HG03280 (cell line): ENCODE measurements around the gene NCR3LG1.

Experiments used
- ATAC-seq: cut with Tn5 transposase; IDR thresholded peaks from one replicate; pipeline ENCODE4 v1.9.1; 2021; ENCODE audit warnings: mild to moderate bottlenecking, moderate library complexity; ENCODE audit not compliant: unreplicated experiment

Gene NCR3LG1

GRCh38 chr11:17351510-17352176 is at the start of gene NCR3LG1:
TSS of gene NCR3LG1 (plus strand) at chr11:17351800. CDS start at chr11:17351970, 170 bp downstream.
- ATAC-seq, result no peak

GRCh38 chr11:17313349-17314231 is 38.0 kb upstream of the NCR3LG1 start:
- ATAC-seq, result no peak

GRCh38 chr11:17314232-17314547 is 37.4 kb upstream of the NCR3LG1 start:
- no peak for ATAC-seq

- no peak for ATAC-seq
Observed at GRCh38 chr11:17314904-17315426, 36.6 kb upstream of the NCR3LG1 start.

- ATAC-seq, result no peak
Observed at GRCh38 chr11:17328871-17329494, 22.6 kb upstream of the NCR3LG1 start.

GRCh38 chr11:17331669-17332068 is 19.9 kb upstream of the NCR3LG1 start:
- no peak for ATAC-seq

GRCh38 chr11:17333799-17334586 is 17.6 kb upstream of the NCR3LG1 start:
- ATAC-seq, result no peak

GRCh38 chr11:17343257-17343656 is 8.3 kb upstream of the NCR3LG1 start:
- no peak for ATAC-seq

- ATAC-seq, result no peak
Observed at GRCh38 chr11:17343907-17344306, 7.7 kb upstream of the NCR3LG1 start.

GRCh38 chr11:17347676-17348075 is 3.9 kb upstream of the NCR3LG1 start:
- no peak for ATAC-seq

GRCh38 chr11:17350455-17351171 is 987 bp upstream of the NCR3LG1 start:
- no peak for ATAC-seq

- ATAC-seq, result no peak
Observed at GRCh38 chr11:17351172-17351509, 459 bp upstream of the NCR3LG1 start.

GRCh38 chr11:17352950-17353820 is 1.6 kb downstream of the NCR3LG1 start:
- ATAC-seq, result no peak

GRCh38 chr11:17353821-17354600 is 2.4 kb downstream of the NCR3LG1 start:
- no peak for ATAC-seq

- no peak for ATAC-seq
Observed at GRCh38 chr11:17354601-17354991, 3.0 kb downstream of the NCR3LG1 start.

GRCh38 chr11:17366495-17366894 is 14.9 kb downstream of the NCR3LG1 start:
- ATAC-seq, result no peak

GRCh38 chr11:17368551-17368950 is 17.0 kb downstream of the NCR3LG1 start:
- ATAC-seq, result no peak

- ATAC-seq, result no peak
Observed at GRCh38 chr11:17369094-17369493, 17.5 kb downstream of the NCR3LG1 start.
